Measurements from ENCODE around the gene MRPS15.

DNA sequence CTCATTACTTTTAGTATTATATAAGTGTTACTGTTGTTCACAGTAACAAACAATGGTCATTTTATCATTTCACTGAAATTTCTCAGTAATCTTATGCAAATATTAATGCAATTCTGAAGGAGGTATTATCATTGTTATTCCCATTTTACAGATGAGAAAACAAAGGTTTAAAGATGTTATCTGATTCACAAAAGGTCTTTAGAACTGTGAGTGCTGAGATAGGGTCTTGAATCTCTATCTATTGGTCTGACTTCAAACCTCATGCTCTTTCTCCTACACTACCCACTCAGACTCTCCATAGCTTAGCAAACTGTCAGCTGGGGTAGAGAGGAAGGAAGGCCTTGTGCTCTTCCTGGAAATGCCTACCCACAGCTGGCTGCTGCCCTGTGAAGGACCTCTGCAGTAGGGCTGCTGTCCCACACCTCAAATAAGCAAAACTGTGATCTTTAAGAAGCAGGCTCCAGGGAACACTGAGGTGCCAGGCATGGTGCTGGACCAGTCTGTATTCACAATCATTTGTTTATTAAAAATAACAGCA is 7.7 kb downstream of the MRPS15 start:
- TF ChIP-seq EZH2 (IDR thresholded peaks at IDR 0.05; ENCODE audit: low read depth): no peak
- TF ChIP-seq, protein P1, sequence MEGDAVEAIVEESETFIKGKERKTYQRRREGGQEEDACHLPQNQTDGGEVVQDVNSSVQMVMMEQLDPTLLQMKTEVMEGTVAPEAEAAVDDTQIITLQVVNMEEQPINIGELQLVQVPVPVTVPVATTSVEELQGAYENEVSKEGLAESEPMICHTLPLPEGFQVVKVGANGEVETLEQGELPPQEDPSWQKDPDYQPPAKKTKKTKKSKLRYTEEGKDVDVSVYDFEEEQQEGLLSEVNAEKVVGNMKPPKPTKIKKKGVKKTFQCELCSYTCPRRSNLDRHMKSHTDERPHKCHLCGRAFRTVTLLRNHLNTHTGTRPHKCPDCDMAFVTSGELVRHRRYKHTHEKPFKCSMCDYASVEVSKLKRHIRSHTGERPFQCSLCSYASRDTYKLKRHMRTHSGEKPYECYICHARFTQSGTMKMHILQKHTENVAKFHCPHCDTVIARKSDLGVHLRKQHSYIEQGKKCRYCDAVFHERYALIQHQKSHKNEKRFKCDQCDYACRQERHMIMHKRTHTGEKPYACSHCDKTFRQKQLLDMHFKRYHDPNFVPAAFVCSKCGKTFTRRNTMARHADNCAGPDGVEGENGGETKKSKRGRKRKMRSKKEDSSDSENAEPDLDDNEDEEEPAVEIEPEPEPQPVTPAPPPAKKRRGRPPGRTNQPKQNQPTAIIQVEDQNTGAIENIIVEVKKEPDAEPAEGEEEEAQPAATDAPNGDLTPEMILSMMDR (conservative IDR thresholded peaks at IDR 0.05): no peak

All from PC-9 (cell line).